GM23338 (cell line): ENCODE results near the gene DTX1.

Experiments
- CTCF ChIP-seq, 2 experiments: fragments of 200-600 bp in 1 of 2; sonication (generic) in 1 of 2; conservative IDR thresholded peaks; 2 replicates each; pipeline versions ENCODE4 v1.5.1 to v1.6.1; 2016 to 2017; ENCODE audit warnings: antibody characterized with exemption in 2 of 2, low read depth in 2 of 2, mild to moderate bottlenecking in 2 of 2, moderate library complexity in 1 of 2
- JUNB ChIP-seq: IDR thresholded peaks from one replicate; pipeline ENCODE4 v1.6.1; 2016; ENCODE audit warnings: antibody characterized with exemption; ENCODE audit not compliant: unreplicated experiment

GRCh38 chr12:113101751-113102150 lies 45.2 kb downstream of the DTX1 start:
- TF ChIP-seq CTCF (conservative IDR thresholded peaks at IDR 0.05; ENCODE audit: low read depth in 2 of 2) (no peak), JUNB (no peak)
